Effector CD8-positive, alpha-beta T cell (primary cell): Measurements from ENCODE around the gene UQCR11.

Source experiments
- DNase-seq: peaks from one replicate; lab custom pipeline; 2025; lab: John Stamatoyannopoulos, UW

The UQCR11 gene

GRCh38 chr19:1591421-1592023 lies 13.7 kb downstream of the UQCR11 start:
- DNase-seq = no peak

- DNase-seq = no peak
These were observed 14.4 kb downstream of the UQCR11 start for GRCh38 chr19:1590641-1591397.

- DNase-seq = no peak
These were observed 17.4 kb downstream of the UQCR11 start for GRCh38 chr19:1587872-1588271.

- no peak for DNase-seq
These were observed 20.1 kb downstream of the UQCR11 start for GRCh38 chr19:1585243-1585580.

GRCh38 chr19:1584500-1585242 lies 20.6 kb downstream of the UQCR11 start:
- no peak for DNase-seq

- no peak for DNase-seq
These were observed 23.1 kb downstream of the UQCR11 start for GRCh38 chr19:1582201-1582600.

- no peak for DNase-seq
These were observed 24.3 kb downstream of the UQCR11 start for GRCh38 chr19:1580957-1581356.

- no peak for DNase-seq
These were observed 24.9 kb downstream of the UQCR11 start for GRCh38 chr19:1580382-1580781.

- DNase-seq = no peak
These were observed 26.0 kb downstream of the UQCR11 start for GRCh38 chr19:1579222-1579621.

GRCh38 chr19:1577929-1578618 lies 27.2 kb downstream of the UQCR11 start:
- DNase-seq = no peak

- DNase-seq = no peak
These were observed 28.0 kb downstream of the UQCR11 start for GRCh38 chr19:1577090-1577928.

- no peak for DNase-seq
These were observed 28.8 kb downstream of the UQCR11 start for GRCh38 chr19:1576242-1577089.

- no peak for DNase-seq
These were observed 29.7 kb downstream of the UQCR11 start for GRCh38 chr19:1575323-1576241.

- no peak for DNase-seq
These were observed 30.7 kb downstream of the UQCR11 start for GRCh38 chr19:1574354-1575136.

- DNase-seq = no peak
These were observed 32.5 kb downstream of the UQCR11 start for GRCh38 chr19:1572795-1573194.

GRCh38 chr19:1571358-1571757 lies 33.9 kb downstream of the UQCR11 start:
- DNase-seq = no peak

GRCh38 chr19:1570836-1571235 lies 34.4 kb downstream of the UQCR11 start:
- no peak for DNase-seq

- no peak for DNase-seq
These were observed 35.3 kb downstream of the UQCR11 start for GRCh38 chr19:1569997-1570396.
